Neutrophil (primary cell): ENCODE measurements around the gene PAX8.

Experiments
- H3K27ac ChIP-seq: fragments of 200-600 bp; sonication (generic); 2 replicates; pipeline ENCODE4 v1.5.1; 2016; ENCODE audit warnings: mild to moderate bottlenecking, moderate library complexity
- H3K27me3 ChIP-seq: fragments of 200-600 bp; sonication (generic); 2 replicates; pipeline ENCODE4 v1.6.0; 2016; ENCODE audit warnings: mild to moderate bottlenecking
- H3K36me3 ChIP-seq: fragments of 200-600 bp; sonication (generic); 2 replicates; pipeline ENCODE4 v1.5.1; 2017
- H3K4me1 ChIP-seq, 2 experiments: fragments of 200-600 bp in 1 of 2; sonication (generic) in 1 of 2; 1 replicate in 1 of 2; 2 replicates in 1 of 2; pipeline versions ENCODE4 v1.5.1 to v1.6.1; 2013 to 2016; ENCODE audit warnings: low read depth in 1 of 2, low read length in 1 of 2, mild to moderate bottlenecking in 1 of 2, moderate library complexity in 1 of 2; ENCODE audit not compliant: control insufficient read depth in 1 of 2, insufficient read depth in 1 of 2
- H3K4me3 ChIP-seq, 2 experiments: fragments of 200-600 bp in 1 of 2; sonication (generic) in 1 of 2; 1 replicate in 1 of 2; 2 replicates in 1 of 2; pipeline ENCODE4 v1.5.1; 2013 to 2016; ENCODE audit warnings: low read depth in 1 of 2, low read length in 1 of 2, mild to moderate bottlenecking in 1 of 2, moderate library complexity in 1 of 2
- H3K9me3 ChIP-seq: fragments of 200-600 bp; sonication (generic); 2 replicates; pipeline ENCODE4 v1.5.1; 2016
- CTCF ChIP-seq: fragments of 200-600 bp; sonication (generic); IDR thresholded peaks from 2 replicates; pipeline ENCODE4 v1.5.1; 2016; ENCODE audit warnings: antibody characterized with exemption

Gene PAX8

GRCh38 chr2:113255140-113256070 lies 23.3 kb downstream of the PAX8 start:
- TF ChIP-seq CTCF, result no peak
- Histone ChIP-seq H3K27ac (no peak overlapping the region), H3K27me3 (no peaks in the 10 kb centered on the region), H3K4me1 (peaks cover 14 to 16% of the 10 kb centered on the region in 2 experiments), H3K4me3 (no peak overlapping the region), H3K36me3 (no peaks in the 10 kb centered on the region), H3K9me3 (no peaks in the 10 kb centered on the region)

- peaks cover 10 to 11% of the 10 kb centered on the region in 2 experiments for H3K4me1 ChIP-seq
- H3K27ac ChIP-seq, result no peak overlapping the region
Measured at GRCh38 chr2:113253453-113253852, 25.3 kb downstream of the PAX8 start.

DNA sequence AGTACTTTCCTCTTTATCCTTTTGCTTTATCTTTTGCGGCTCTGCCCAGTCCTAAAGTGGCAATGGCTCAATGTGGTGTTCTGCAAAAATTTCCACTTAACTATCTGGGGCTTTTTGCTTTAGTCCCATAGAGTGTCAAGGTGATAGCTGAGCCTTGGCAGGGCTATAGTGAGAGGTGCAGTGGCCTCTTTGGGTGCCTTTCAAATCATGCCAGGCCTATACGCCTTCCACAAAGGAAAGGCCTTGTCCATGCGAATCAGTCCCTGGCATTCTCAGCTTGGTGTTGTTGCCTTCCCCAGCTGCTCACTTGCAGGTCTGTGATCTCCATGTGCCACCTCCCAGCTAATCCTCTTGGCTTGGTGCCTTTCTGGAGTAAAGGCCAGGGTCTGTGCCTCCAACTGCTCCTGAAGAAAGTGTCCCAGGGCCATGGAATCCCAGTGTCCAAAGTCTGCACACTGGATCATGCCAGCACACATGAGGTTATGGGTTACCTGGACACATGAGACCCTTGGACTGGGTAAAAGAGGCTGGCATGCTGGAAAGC lies 26.6 kb downstream of the PAX8 start:
- Histone ChIP-seq H3K9me3 (no peaks in the 10 kb centered on the region), H3K4me3 (no peak overlapping the region), H3K4me1 (peaks cover under 1 to 2% of the 10 kb centered on the region in 2 experiments), H3K36me3 (no peaks in the 10 kb centered on the region), H3K27ac (no peak overlapping the region), H3K27me3 (no peaks in the 10 kb centered on the region)
- no peak for TF ChIP-seq CTCF

More at GRCh38 chr2:113253453-113253852, 25.3 kb downstream of the PAX8 start:
- Histone ChIP-seq H3K36me3 (no peaks in the 10 kb centered on the region), H3K27me3 (no peaks in the 10 kb centered on the region), H3K4me3 (no peak overlapping the region), H3K9me3 (no peaks in the 10 kb centered on the region)
- TF ChIP-seq CTCF, result no peak

DNA sequence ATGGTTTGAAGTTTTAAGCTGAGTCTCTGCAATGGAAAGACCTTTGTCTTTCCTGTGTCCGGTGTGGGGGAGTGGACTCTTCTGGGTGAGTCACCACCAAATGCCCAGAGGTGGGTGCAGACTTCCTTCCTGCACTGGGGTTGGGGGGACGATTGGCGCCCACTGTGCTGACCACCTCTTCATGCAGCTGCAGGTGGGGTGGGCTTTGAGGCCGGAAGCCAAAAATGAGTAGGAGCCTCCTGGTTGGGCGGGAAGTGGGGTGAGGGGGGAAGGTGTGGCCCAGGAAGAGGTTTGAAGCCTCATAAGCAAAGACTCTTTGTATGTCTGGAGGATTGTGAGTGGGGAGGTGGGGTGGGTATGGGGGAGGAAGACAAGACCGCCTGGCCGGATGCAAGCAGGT lies 27.6 kb downstream of the PAX8 start:
- no peak overlapping the region for H3K4me3 ChIP-seq
- H3K4me1 ChIP-seq, result no peaks in the 10 kb centered on the region
- no peaks in the 10 kb centered on the region for H3K36me3 ChIP-seq
- no peak overlapping the region for H3K27ac ChIP-seq
- no peaks in the 10 kb centered on the region for H3K9me3 ChIP-seq
- no peaks in the 10 kb centered on the region for H3K27me3 ChIP-seq
- TF ChIP-seq CTCF, result no peak

DNA sequence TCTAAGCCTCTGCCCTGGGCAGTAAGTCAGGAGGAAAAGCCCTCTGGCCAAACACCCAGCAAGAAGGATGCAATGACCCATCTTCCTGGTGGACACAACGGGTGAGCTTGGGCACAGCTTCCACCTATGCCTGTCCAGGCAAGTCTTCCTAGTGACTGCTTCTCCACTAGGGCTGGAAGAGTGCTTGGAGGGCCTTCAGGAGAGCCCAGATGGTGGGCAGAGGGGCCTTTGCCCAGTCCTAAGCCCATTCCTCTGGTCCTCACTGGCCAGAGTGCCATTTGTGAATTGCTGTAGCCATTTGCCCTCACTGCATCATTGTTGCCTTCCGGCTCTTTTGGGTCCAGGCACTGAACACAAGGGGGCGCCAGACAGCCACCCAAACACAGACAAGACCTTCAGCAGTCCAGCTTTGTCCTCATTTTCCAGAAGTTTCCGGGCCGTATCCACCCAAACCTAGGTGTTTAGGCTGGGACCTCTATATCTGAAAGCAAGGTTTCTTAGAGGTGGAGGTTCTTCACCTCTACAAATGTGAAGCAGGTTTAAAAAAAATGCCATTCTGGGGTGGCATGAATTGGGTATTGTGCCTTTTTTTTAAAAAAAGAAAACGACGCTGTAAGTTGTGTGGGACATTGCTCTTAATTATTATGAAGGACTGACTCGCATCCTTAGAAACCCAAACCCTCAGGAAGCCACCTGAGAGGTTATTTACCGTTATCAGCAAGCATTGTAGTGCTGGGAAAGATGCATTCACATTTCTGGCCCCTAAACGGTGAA lies 29.5 kb downstream of the PAX8 start:
- H3K27ac ChIP-seq, result no peak overlapping the region

More for the DNA sequence above, 29.5 kb downstream of the PAX8 start:
- Histone ChIP-seq H3K9me3 (no peaks in the 10 kb centered on the region), H3K4me1 (no peaks in the 10 kb centered on the region), H3K36me3 (no peaks in the 10 kb centered on the region), H3K27me3 (no peaks in the 10 kb centered on the region), H3K4me3 (no peak overlapping the region)
- peak; percentile 79 for TF ChIP-seq CTCF
